Tibial artery (tissue), 4 donors: ENCODE data around the gene DNAJB8.

Experiments used
- DNase-seq, 2 donors: peaks; one replicate each; pipeline ENCODE4 v3.0.0-alpha.2; 2019
- H3K27ac ChIP-seq, 2 donors: fragments of 200-600 bp; sonication (generic) in 1 of 2; 1 replicate in 1 of 2; 2 replicates in 1 of 2; pipeline ENCODE4 v1.5.1; 2018 to 2019; ENCODE audit warnings: mild to moderate bottlenecking in 1 of 2
- H3K27me3 ChIP-seq, 2 donors: fragments of 200-600 bp; sonication (generic) in 1 of 2; one replicate each; pipeline versions ENCODE4 v1.5.1 to v1.6.0; 2016 to 2019
- H3K36me3 ChIP-seq, 3 donors: fragments of 200-600 bp; sonication (generic) in 2 of 3; one replicate each; pipeline ENCODE4 v1.5.1; 2016 to 2019; ENCODE audit warnings: mild to moderate bottlenecking in 2 of 3
- H3K4me1 ChIP-seq, 4 donors: fragments of 200-600 bp; sonication (generic) in 2 of 4; 1 replicate in 3 of 4; 2 replicates in 1 of 4; pipeline ENCODE4 v1.5.1; 2016 to 2019
- H3K4me3 ChIP-seq, 2 donors: fragments of 200-600 bp; sonication (generic) in 1 of 2; 1 replicate in 1 of 2; 2 replicates in 1 of 2; pipeline ENCODE4 v1.5.1; 2018 to 2019; ENCODE audit warnings: mild to moderate bottlenecking in 2 of 2
- H3K9me3 ChIP-seq, 3 donors: fragments of 200-600 bp; sonication (generic) in 1 of 3; one replicate each; pipeline ENCODE4 v1.5.1; 2016 to 2019
- CTCF ChIP-seq, 2 experiments: fragments of 200-600 bp in 1 of 2; fragments of 450-650 bp in 1 of 2; IDR thresholded peaks; one replicate each; pipeline ENCODE4 v1.5.1; 2017 to 2019; ENCODE audit warnings: antibody characterized with exemption in 2 of 2, mild to moderate bottlenecking in 1 of 2, moderate library complexity in 1 of 2
- intact Hi-C: fragments of 100-400 bp; cut with DNase I; formaldehyde crosslinking; loops from one replicate; pipeline ENCODE4 v1.15.0; 2023; ENCODE audit warnings: low total_unique reads

The DNAJB8 gene

GRCh38 chr3:128423525-128424147, 43.1 kb downstream of the DNAJB8 start:
- Histone ChIP-seq H3K9me3 (no peaks in the 10 kb centered on the region), H3K4me3 (no peak overlapping the region), H3K36me3 (no peaks in the 10 kb centered on the region), H3K27ac (no peak overlapping the region), H3K4me1 (peaks cover 0 to 12% (median 6%) of the 10 kb centered on the region in 4 donors), H3K27me3 (peaks cover 0 to 28% of the 10 kb centered on the region in 2 donors)
- intact Hi-C loops: no loop called here
- no peak for DNase-seq
- TF ChIP-seq CTCF (IDR thresholded peaks at IDR 0.05): no peak

GRCh38 chr3:128422762-128423524, 43.7 kb downstream of the DNAJB8 start:
- peaks cover 0 to 12% (median 6%) of the 10 kb centered on the region in 4 donors for H3K4me1 ChIP-seq
- intact Hi-C loops: no loop called here
- H3K27ac ChIP-seq: no peak overlapping the region
- no peak overlapping the region for H3K4me3 ChIP-seq
- peaks cover 0 to 21% of the 10 kb centered on the region in 2 donors for H3K27me3 ChIP-seq
- no peak for TF ChIP-seq CTCF (IDR thresholded peaks at IDR 0.05)
- DNase-seq: no peak
- no peaks in the 10 kb centered on the region for H3K9me3 ChIP-seq
- H3K36me3 ChIP-seq: no peaks in the 10 kb centered on the region

- no peak for TF ChIP-seq CTCF (IDR thresholded peaks at IDR 0.05)
- no peaks in the 10 kb centered on the region for H3K9me3 ChIP-seq
- H3K36me3 ChIP-seq: no peaks in the 10 kb centered on the region
- no peak for DNase-seq
- peaks cover 0 to 12% (median 6%) of the 10 kb centered on the region in 4 donors for H3K4me1 ChIP-seq
- peaks cover 0 to 13% of the 10 kb centered on the region in 2 donors for H3K27me3 ChIP-seq
- intact Hi-C loops: no loop called here
- no peak overlapping the region for H3K27ac ChIP-seq
- no peak overlapping the region for H3K4me3 ChIP-seq
These were observed 44.7 kb downstream of the DNAJB8 start for GRCh38 chr3:128421966-128422365.

- intact Hi-C loops: no loop called here
- Histone ChIP-seq H3K36me3 (no peaks in the 10 kb centered on the region), H3K27me3 (peaks cover 0 to 8% of the 10 kb centered on the region in 2 donors), H3K4me3 (no peak overlapping the region), H3K9me3 (no peaks in the 10 kb centered on the region), H3K27ac (no peak overlapping the region), H3K4me1 (peaks cover 0 to 8% (median 3%) of the 10 kb centered on the region in 4 donors)
- TF ChIP-seq CTCF (IDR thresholded peaks at IDR 0.05): no peak
- DNase-seq: no peak
These were observed 45.3 kb downstream of the DNAJB8 start for GRCh38 chr3:128421439-128421836.

GRCh38 chr3:128420720-128421438, 45.8 kb downstream of the DNAJB8 start:
- DNase-seq: no peak
- TF ChIP-seq CTCF (IDR thresholded peaks at IDR 0.05): no peak
- peaks cover 0 to 3% (median 0%) of the 10 kb centered on the region in 4 donors for H3K4me1 ChIP-seq
- H3K27me3 ChIP-seq: peaks cover 0 to 4% of the 10 kb centered on the region in 2 donors
- H3K27ac ChIP-seq: no peak overlapping the region
- H3K4me3 ChIP-seq: no peak overlapping the region
- no peaks in the 10 kb centered on the region for H3K9me3 ChIP-seq
- H3K36me3 ChIP-seq: no peaks in the 10 kb centered on the region
- intact Hi-C loops: no loop called here
